IPS DF 4.7 (cell line): ENCODE measurements around the gene SLC35F3.
"Not testable (repeated sequence)": the region's sequence is repeated elsewhere in the genome, so short reads cannot be mapped to it uniquely, and the experiment has no call there.

Source experiments
- DNase-seq: peaks from one replicate; pipeline ENCODE4 v3.0.0-alpha.2; 2013; ENCODE audit warnings: low spot score; ENCODE audit errors: extremely low read depth

The SLC35F3 gene

GRCh38 chr1:234185438-234185837 is 281.0 kb downstream of the SLC35F3 start:
- DNase-seq = no peak

- no peak for DNase-seq
Measured at GRCh38 chr1:234186037-234186688, 281.7 kb downstream of the SLC35F3 start.

GRCh38 chr1:234188454-234188792 is 283.9 kb downstream of the SLC35F3 start:
- DNase-seq = peak; percentile 75

- DNase-seq = no peak
Measured at GRCh38 chr1:234197839-234198238, 293.4 kb downstream of the SLC35F3 start.

GRCh38 chr1:234199476-234200127 is 295.1 kb downstream of the SLC35F3 start:
- DNase-seq = no peak

- DNase-seq = no peak
Measured at GRCh38 chr1:234200566-234200965, 296.1 kb downstream of the SLC35F3 start.

GRCh38 chr1:234201600-234201999 is 297.1 kb downstream of the SLC35F3 start:
- no peak for DNase-seq

- no peak for DNase-seq
Measured at GRCh38 chr1:234205966-234206365, 301.5 kb downstream of the SLC35F3 start.

- DNase-seq = no peak
Measured at GRCh38 chr1:234206651-234207284, 302.3 kb downstream of the SLC35F3 start.

- DNase-seq = no peak
Measured at GRCh38 chr1:234208351-234208750, 303.9 kb downstream of the SLC35F3 start.

GRCh38 chr1:234208791-234209190 is 304.3 kb downstream of the SLC35F3 start:
- DNase-seq = no peak

- not testable (repeated sequence) for DNase-seq
Measured at GRCh38 chr1:234210429-234210828, 306.0 kb downstream of the SLC35F3 start.

- not testable (repeated sequence) for DNase-seq
Measured at GRCh38 chr1:234211855-234212254, 307.4 kb downstream of the SLC35F3 start.

GRCh38 chr1:234212764-234213657 is 308.5 kb downstream of the SLC35F3 start:
- DNase-seq = no peak

GRCh38 chr1:234213658-234214128 is 309.2 kb downstream of the SLC35F3 start:
- DNase-seq = no peak

- no peak for DNase-seq
Measured at GRCh38 chr1:234214129-234214910, 309.8 kb downstream of the SLC35F3 start.

- no peak for DNase-seq
Measured at GRCh38 chr1:234214911-234215892, 310.7 kb downstream of the SLC35F3 start.

- no peak for DNase-seq
Measured at GRCh38 chr1:234216116-234216703, 311.7 kb downstream of the SLC35F3 start.

- no peak for DNase-seq
Measured at GRCh38 chr1:234217316-234217840, 312.9 kb downstream of the SLC35F3 start.
